SW480 (cell line): ENCODE measurements around the gene ADAMTSL1.
A peak's percentile ranks its signal among the peaks of the same experiment; 100 is the strongest.

ENCODE experiments used
- DNase-seq: peaks from one replicate; pipeline ENCODE4 v3.0.0-alpha.2; 2016; ENCODE audit warnings: low spot score

The ADAMTSL1 gene

GRCh38 chr9:18473652-18474279 is at the start of gene ADAMTSL1:
Gene ADAMTSL1, plus strand, starts transcription at chr9:18474153. Its CDS starts 80 bp downstream, at chr9:18474233.
- no peak for DNase-seq

GRCh38 chr9:18427691-18428090 is 46.3 kb upstream of the ADAMTSL1 start:
- DNase-seq = no peak

- no peak for DNase-seq
Observed at GRCh38 chr9:18428661-18429060, 45.3 kb upstream of the ADAMTSL1 start.

- DNase-seq = no peak
Observed at GRCh38 chr9:18429070-18429469, 44.9 kb upstream of the ADAMTSL1 start.

- DNase-seq = no peak
Observed at GRCh38 chr9:18433620-18434019, 40.3 kb upstream of the ADAMTSL1 start.

- DNase-seq = no peak
Observed at GRCh38 chr9:18437315-18438201, 36.4 kb upstream of the ADAMTSL1 start.

- no peak for DNase-seq
Observed at GRCh38 chr9:18438300-18438925, 35.5 kb upstream of the ADAMTSL1 start.

GRCh38 chr9:18438951-18439350 is 35.0 kb upstream of the ADAMTSL1 start:
- no peak for DNase-seq

- no peak for DNase-seq
Observed at GRCh38 chr9:18441261-18441660, 32.7 kb upstream of the ADAMTSL1 start.

- DNase-seq = peak; percentile 71
Observed at GRCh38 chr9:18442629-18443491, 31.1 kb upstream of the ADAMTSL1 start.

GRCh38 chr9:18447131-18447530 is 26.8 kb upstream of the ADAMTSL1 start:
- no peak for DNase-seq

- DNase-seq = no peak
Observed at GRCh38 chr9:18447541-18447940, 26.4 kb upstream of the ADAMTSL1 start.

- DNase-seq = no peak
Observed at GRCh38 chr9:18448101-18448500, 25.9 kb upstream of the ADAMTSL1 start.

GRCh38 chr9:18451406-18451805 is 22.5 kb upstream of the ADAMTSL1 start:
- DNase-seq = no peak

GRCh38 chr9:18452276-18452675 is 21.7 kb upstream of the ADAMTSL1 start:
- DNase-seq = no peak

GRCh38 chr9:18456624-18457237 is 17.2 kb upstream of the ADAMTSL1 start:
- no peak for DNase-seq

- DNase-seq = no peak
Observed at GRCh38 chr9:18457510-18457909, 16.4 kb upstream of the ADAMTSL1 start.

GRCh38 chr9:18459962-18460584 is 13.9 kb upstream of the ADAMTSL1 start:
- no peak for DNase-seq

- no peak for DNase-seq
Observed at GRCh38 chr9:18461496-18461895, 12.5 kb upstream of the ADAMTSL1 start.

GRCh38 chr9:18463991-18464390 is 10.0 kb upstream of the ADAMTSL1 start:
- DNase-seq = no peak

- DNase-seq = no peak
Observed at GRCh38 chr9:18466101-18466500, 7.9 kb upstream of the ADAMTSL1 start.
